ENCODE measurements around the gene ANKRD11. TPM values are rescaled to one million over a fixed set of nuclear protein-coding genes. Genes with fewer than 3 reads are reported as not detected.
A peak's percentile ranks its signal among the peaks of the same experiment; 100 is the strongest.

ANKRD11 gene
- total RNA-seq, 1 experiment from 2014 or later, result 266 TPM

GRCh38 chr16:89442990-89443726, 47.2 kb downstream of the ANKRD11 start:
- H3K9ac ChIP-seq (ENCODE audit: low read length), result peak overlapping the region; percentile 27
- peak; percentile 37 for DNase-seq (ENCODE audit: low read depth, low spot score)
- ChIA-PET RAD21 (ENCODE audit: low non-redundant PET in 1 of 2, low total read pairs in 2 of 2, uncharacterized antibody in 2 of 2, unreplicated experiment in 2 of 2) (interaction anchor here in 1 of 2 experiments (0.5 kb wide), 1 partner anchor 28 kb away, joined by 3 read pairs; no protein-coding TSS in a partner anchor), POLR2A (no interaction called here), CTCF (no interaction called here)
- no peaks in the 10 kb centered on the region for H3K27me3 ChIP-seq (ENCODE audit: insufficient read depth, low read length)
- H3K4me3 ChIP-seq (replicated peaks in 1 of 2; ENCODE audit: low read depth in 1 of 2, low read length in 2 of 2), result no peak overlapping the region
- peak; percentile 71 for ATAC-seq
- no peak overlapping the region for H2AFZ ChIP-seq (ENCODE audit: low read depth, low read length, poor library complexity, severe bottlenecking)
- TF ChIP-seq, protein P1, sequence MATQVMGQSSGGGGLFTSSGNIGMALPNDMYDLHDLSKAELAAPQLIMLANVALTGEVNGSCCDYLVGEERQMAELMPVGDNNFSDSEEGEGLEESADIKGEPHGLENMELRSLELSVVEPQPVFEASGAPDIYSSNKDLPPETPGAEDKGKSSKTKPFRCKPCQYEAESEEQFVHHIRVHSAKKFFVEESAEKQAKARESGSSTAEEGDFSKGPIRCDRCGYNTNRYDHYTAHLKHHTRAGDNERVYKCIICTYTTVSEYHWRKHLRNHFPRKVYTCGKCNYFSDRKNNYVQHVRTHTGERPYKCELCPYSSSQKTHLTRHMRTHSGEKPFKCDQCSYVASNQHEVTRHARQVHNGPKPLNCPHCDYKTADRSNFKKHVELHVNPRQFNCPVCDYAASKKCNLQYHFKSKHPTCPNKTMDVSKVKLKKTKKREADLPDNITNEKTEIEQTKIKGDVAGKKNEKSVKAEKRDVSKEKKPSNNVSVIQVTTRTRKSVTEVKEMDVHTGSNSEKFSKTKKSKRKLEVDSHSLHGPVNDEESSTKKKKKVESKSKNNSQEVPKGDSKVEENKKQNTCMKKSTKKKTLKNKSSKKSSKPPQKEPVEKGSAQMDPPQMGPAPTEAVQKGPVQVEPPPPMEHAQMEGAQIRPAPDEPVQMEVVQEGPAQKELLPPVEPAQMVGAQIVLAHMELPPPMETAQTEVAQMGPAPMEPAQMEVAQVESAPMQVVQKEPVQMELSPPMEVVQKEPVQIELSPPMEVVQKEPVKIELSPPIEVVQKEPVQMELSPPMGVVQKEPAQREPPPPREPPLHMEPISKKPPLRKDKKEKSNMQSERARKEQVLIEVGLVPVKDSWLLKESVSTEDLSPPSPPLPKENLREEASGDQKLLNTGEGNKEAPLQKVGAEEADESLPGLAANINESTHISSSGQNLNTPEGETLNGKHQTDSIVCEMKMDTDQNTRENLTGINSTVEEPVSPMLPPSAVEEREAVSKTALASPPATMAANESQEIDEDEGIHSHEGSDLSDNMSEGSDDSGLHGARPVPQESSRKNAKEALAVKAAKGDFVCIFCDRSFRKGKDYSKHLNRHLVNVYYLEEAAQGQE (IDR thresholded peaks at IDR 0.05; ENCODE audit: low read depth), result no peak
- TF ChIP-seq POLR2AphosphoS5 (IDR thresholded peaks at IDR 0.05; ENCODE audit: low read depth, low read length), result 0 out of 2 replicates have a peak, but pooled peaks have one; percentile 16
- TF ChIP-seq CTCF (IDR thresholded peaks at IDR 0.05 in 2 of 3, conservative IDR thresholded peaks at IDR 0.05 in 1 of 3; ENCODE audit: borderline replicate concordance in 1 of 3, insufficient read depth in 1 of 3, low read depth in 2 of 3, low read length in 2 of 3), result peak in 1 of 3 experiments; percentile 27; a peak in 2 of 6 replicates
- no peaks in the 10 kb centered on the region for H3K36me3 ChIP-seq (ENCODE audit: control insufficient read depth in 1 of 2, insufficient read depth in 2 of 2, low read length in 2 of 2)
- no peaks in the 10 kb centered on the region for H3K9me3 ChIP-seq (ENCODE audit: control insufficient read depth in 1 of 2, insufficient read depth in 1 of 2, low read depth in 1 of 2, low read length in 2 of 2)
- peak overlapping the region; percentile 54 for H3K27ac ChIP-seq (ENCODE audit: low read depth, low read length)
- peaks cover 40 to 57% of the 10 kb centered on the region in 2 experiments for H3K4me1 ChIP-seq (ENCODE audit: control insufficient read depth in 1 of 2, insufficient read depth in 2 of 2, low read length in 2 of 2)
- H3K79me2 ChIP-seq (ENCODE audit: insufficient read depth, low read length), result peaks cover 100% of the 10 kb centered on the region
- intact Hi-C loops (cut with micrococcal nuclease), result no loop called here
- peaks cover 70% of the 10 kb centered on the region; the same call in 1 of the 2 replicates for H4K20me1 ChIP-seq (ENCODE audit: insufficient read depth)
- BruUV-seq (replicated peaks), result no TSS peak
- H3K4me2 ChIP-seq (ENCODE audit: low read length), result peak overlapping the region; percentile 50
- no peaks in the 10 kb centered on the region for H3K9me2 ChIP-seq (ENCODE audit: insufficient read depth)

Measured in HCT116 (cell line).